ENCODE data around the gene SEPTIN8.

DNA sequence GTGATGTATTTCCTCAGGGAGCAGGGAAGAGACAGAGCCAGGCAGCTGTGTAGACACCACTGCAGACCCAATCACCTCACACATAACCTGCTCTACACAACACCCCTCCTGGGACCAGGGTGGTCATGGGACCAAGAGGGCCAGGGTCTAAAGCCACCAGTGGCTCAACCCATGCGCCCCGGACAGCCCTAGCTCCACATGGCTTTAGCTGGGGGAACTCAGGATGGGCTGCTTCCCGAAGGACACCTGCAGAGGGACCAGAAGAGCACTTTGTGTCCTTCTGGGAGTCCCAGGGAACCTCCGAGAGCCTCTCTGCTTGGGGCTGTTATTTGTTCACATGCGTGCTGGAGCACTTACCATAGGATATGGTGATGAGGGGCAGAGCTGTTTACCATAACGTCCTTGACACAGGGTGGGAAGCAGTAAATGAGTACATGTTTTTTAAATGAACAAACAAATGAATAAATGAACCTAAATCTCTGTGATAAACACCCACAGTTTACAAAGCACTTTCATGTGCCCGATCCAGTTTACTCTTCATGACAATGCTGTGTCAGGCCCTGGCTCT, 12.3 kb downstream of the SEPTIN8 start:
- TF ChIP-seq, protein P1, sequence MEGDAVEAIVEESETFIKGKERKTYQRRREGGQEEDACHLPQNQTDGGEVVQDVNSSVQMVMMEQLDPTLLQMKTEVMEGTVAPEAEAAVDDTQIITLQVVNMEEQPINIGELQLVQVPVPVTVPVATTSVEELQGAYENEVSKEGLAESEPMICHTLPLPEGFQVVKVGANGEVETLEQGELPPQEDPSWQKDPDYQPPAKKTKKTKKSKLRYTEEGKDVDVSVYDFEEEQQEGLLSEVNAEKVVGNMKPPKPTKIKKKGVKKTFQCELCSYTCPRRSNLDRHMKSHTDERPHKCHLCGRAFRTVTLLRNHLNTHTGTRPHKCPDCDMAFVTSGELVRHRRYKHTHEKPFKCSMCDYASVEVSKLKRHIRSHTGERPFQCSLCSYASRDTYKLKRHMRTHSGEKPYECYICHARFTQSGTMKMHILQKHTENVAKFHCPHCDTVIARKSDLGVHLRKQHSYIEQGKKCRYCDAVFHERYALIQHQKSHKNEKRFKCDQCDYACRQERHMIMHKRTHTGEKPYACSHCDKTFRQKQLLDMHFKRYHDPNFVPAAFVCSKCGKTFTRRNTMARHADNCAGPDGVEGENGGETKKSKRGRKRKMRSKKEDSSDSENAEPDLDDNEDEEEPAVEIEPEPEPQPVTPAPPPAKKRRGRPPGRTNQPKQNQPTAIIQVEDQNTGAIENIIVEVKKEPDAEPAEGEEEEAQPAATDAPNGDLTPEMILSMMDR (IDR thresholded peaks at IDR 0.05; ENCODE audit: insufficient read depth, low read depth, low read length) = no peak
- no peak for TF ChIP-seq EZH2 (IDR thresholded peaks at IDR 0.05; ENCODE audit: insufficient read depth, low read length)
